Measurements from ENCODE around the gene SNCB. TPM values are rescaled to one million over a fixed set of nuclear protein-coding genes. Genes with fewer than 3 reads are reported as not detected.

SNCB gene
- total and polyA plus RNA-seq, 2 donors (not counting 1 experiment from before 2014, with no cell fraction given), result 0.17 to 0.22 TPM

DNA sequence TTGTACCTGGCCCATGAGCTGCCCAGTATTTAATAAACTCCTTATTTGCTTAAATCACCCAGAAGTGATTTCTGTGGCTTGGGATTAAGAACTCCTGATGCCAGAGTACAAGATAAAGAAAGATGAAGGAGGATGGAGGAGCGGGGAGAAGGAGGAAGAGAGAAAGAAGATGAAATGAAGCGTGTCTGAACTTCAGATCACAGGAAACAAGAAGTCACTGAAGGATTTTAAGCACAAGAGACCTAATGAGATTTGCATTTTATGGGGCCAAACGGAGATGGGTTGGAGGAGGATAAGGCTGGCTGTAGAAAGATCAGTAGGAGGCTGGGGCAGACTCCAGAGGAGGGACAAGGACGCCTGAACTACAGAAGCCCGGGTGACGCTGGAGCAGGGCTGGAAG, 3.3 kb upstream of the SNCB start:
- no peak overlapping the region for H3K9ac ChIP-seq (ENCODE audit: insufficient read depth, low read length)
- no peak overlapping the region for H3K27ac ChIP-seq (ENCODE audit: insufficient read depth, low read length)
- no peak overlapping the region for H2AFZ ChIP-seq (ENCODE audit: low read length)
- no peaks in the 10 kb centered on the region for H4K20me1 ChIP-seq (ENCODE audit: control insufficient read depth, extremely low read depth, insufficient read depth, low read length)
- H3K27me3 ChIP-seq (ENCODE audit: control insufficient read depth, insufficient read depth, low read length), result peaks cover 41% of the 10 kb centered on the region
- H3K4me3 ChIP-seq (replicated peaks in 1 of 4; ENCODE audit: control extremely low read depth in 1 of 4, insufficient read depth in 1 of 4, low read depth in 3 of 4, low read length in 4 of 4), result no peak overlapping the region
- H3K4me2 ChIP-seq (ENCODE audit: extremely low read depth, insufficient read depth, low read length), result no peak overlapping the region
- TF ChIP-seq, protein P1, sequence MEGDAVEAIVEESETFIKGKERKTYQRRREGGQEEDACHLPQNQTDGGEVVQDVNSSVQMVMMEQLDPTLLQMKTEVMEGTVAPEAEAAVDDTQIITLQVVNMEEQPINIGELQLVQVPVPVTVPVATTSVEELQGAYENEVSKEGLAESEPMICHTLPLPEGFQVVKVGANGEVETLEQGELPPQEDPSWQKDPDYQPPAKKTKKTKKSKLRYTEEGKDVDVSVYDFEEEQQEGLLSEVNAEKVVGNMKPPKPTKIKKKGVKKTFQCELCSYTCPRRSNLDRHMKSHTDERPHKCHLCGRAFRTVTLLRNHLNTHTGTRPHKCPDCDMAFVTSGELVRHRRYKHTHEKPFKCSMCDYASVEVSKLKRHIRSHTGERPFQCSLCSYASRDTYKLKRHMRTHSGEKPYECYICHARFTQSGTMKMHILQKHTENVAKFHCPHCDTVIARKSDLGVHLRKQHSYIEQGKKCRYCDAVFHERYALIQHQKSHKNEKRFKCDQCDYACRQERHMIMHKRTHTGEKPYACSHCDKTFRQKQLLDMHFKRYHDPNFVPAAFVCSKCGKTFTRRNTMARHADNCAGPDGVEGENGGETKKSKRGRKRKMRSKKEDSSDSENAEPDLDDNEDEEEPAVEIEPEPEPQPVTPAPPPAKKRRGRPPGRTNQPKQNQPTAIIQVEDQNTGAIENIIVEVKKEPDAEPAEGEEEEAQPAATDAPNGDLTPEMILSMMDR (conservative IDR thresholded peaks at IDR 0.05 in 1 of 2, IDR thresholded peaks at IDR 0.05 in 1 of 2; ENCODE audit: low read depth in 1 of 2, low read length in 2 of 2), result no peak
- TF ChIP-seq EZH2 (IDR thresholded peaks at IDR 0.05; ENCODE audit: low read length, missing control alignments), result no peak
- no peak for DNase-seq (ENCODE audit: low read depth in 2 of 2)
- H3K36me3 ChIP-seq (ENCODE audit: control insufficient read depth, insufficient read depth, low read length), result no peaks in the 10 kb centered on the region
- H3K79me2 ChIP-seq (ENCODE audit: control insufficient read depth, insufficient read depth, low read length), result no peaks in the 10 kb centered on the region
- H3K9me3 ChIP-seq (ENCODE audit: control insufficient read depth, insufficient read depth, low read depth, low read length), result no peaks in the 10 kb centered on the region
- H3K4me1 ChIP-seq (ENCODE audit: control insufficient read depth, extremely low read depth, insufficient read depth, low read length), result peaks cover 3% of the 10 kb centered on the region

DNA sequence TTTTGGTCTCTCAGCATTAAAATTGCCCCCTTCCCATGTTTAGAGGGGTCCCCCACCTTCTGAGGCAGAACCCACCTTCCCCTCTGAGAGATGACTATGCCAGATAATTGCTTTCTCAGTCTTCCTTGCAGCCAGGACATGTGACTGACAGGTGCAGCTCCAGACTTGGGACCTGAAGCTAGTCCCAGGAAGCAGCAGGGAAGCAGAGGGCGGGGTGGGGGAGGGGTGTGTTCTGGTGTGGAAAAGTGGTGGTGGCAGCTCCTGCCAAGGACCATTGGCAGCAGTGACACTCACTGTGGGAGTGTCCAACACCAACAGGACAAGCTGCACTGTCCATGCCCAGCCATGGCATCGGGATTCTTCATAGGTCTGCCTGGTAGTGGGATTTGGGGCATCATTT, 2.4 kb upstream of the SNCB start:
- Histone ChIP-seq H3K79me2 (ENCODE audit: control insufficient read depth, insufficient read depth, low read length) (no peaks in the 10 kb centered on the region), H2AFZ (ENCODE audit: low read length) (no peak overlapping the region), H4K20me1 (ENCODE audit: control insufficient read depth, extremely low read depth, insufficient read depth, low read length) (no peaks in the 10 kb centered on the region), H3K4me3 (replicated peaks in 1 of 4; ENCODE audit: control extremely low read depth in 1 of 4, insufficient read depth in 1 of 4, low read depth in 3 of 4, low read length in 4 of 4) (no peak overlapping the region), H3K4me1 (ENCODE audit: control insufficient read depth, extremely low read depth, insufficient read depth, low read length) (peaks cover 3% of the 10 kb centered on the region), H3K36me3 (ENCODE audit: control insufficient read depth, insufficient read depth, low read length) (no peaks in the 10 kb centered on the region), H3K27me3 (ENCODE audit: control insufficient read depth, insufficient read depth, low read length) (peaks cover 41% of the 10 kb centered on the region), H3K4me2 (ENCODE audit: extremely low read depth, insufficient read depth, low read length) (no peak overlapping the region), H3K27ac (ENCODE audit: insufficient read depth, low read length) (no peak overlapping the region), H3K9ac (ENCODE audit: insufficient read depth, low read length) (no peak overlapping the region), H3K9me3 (ENCODE audit: control insufficient read depth, insufficient read depth, low read depth, low read length) (no peaks in the 10 kb centered on the region)
- no peak for DNase-seq (ENCODE audit: low read depth in 2 of 2)
- TF ChIP-seq EZH2 (IDR thresholded peaks at IDR 0.05; ENCODE audit: low read length, missing control alignments), result no peak
- TF ChIP-seq, protein P1 (conservative IDR thresholded peaks at IDR 0.05 in 1 of 2, IDR thresholded peaks at IDR 0.05 in 1 of 2; ENCODE audit: low read depth in 1 of 2, low read length in 2 of 2), result no peak

DNA sequence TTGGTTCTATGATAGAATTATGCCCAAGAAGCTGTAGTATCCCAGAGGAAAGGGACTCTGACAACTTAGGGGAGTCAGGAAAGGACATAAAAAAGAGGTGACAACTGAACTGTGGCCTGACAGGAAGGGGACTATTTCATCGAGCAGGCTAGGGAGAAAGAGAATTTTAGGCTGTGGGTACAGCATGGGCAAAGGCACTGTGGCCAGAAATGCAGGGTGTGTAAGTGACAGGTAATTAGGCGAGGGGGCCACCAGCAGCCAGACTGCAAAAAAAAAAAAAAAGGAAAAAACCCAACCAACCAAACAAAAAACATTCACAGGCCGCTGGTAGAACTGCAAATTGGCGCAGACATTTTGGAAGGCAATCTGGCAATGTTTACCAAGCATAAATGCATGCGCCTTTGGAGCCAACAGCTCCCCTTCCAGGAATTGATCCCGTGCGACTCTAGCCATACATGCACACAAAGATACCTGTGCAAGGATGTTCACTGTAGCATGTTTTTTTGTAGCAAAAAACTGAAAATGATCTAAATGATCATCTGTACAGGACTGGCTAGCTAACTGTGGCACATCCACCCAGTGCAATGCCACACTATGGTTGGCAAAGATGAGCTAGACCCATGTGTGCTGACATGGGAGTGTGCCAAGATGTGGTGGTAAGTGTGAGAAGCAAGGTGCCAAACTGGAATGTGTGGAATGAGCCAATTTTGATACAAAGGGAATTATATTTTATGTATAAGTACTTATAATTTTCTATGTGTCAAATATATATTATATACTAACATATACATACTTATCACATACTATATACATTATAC, 1.3 kb upstream of the SNCB start:
- Histone ChIP-seq H3K9me3 (ENCODE audit: control insufficient read depth, insufficient read depth, low read depth, low read length) (no peaks in the 10 kb centered on the region), H3K79me2 (ENCODE audit: control insufficient read depth, insufficient read depth, low read length) (no peaks in the 10 kb centered on the region), H2AFZ (ENCODE audit: low read length) (no peak overlapping the region), H4K20me1 (ENCODE audit: control insufficient read depth, extremely low read depth, insufficient read depth, low read length) (no peaks in the 10 kb centered on the region), H3K4me2 (ENCODE audit: extremely low read depth, insufficient read depth, low read length) (no peak overlapping the region), H3K27ac (ENCODE audit: insufficient read depth, low read length) (no peak overlapping the region), H3K4me3 (replicated peaks in 1 of 4; ENCODE audit: control extremely low read depth in 1 of 4, insufficient read depth in 1 of 4, low read depth in 3 of 4, low read length in 4 of 4) (no peak overlapping the region), H3K9ac (ENCODE audit: insufficient read depth, low read length) (no peak overlapping the region), H3K36me3 (ENCODE audit: control insufficient read depth, insufficient read depth, low read length) (no peaks in the 10 kb centered on the region), H3K4me1 (ENCODE audit: control insufficient read depth, extremely low read depth, insufficient read depth, low read length) (peaks cover 3% of the 10 kb centered on the region), H3K27me3 (ENCODE audit: control insufficient read depth, insufficient read depth, low read length) (peaks cover 36% of the 10 kb centered on the region)
- DNase-seq (ENCODE audit: low read depth in 2 of 2), result no peak
- TF ChIP-seq, protein P1 (conservative IDR thresholded peaks at IDR 0.05 in 1 of 2, IDR thresholded peaks at IDR 0.05 in 1 of 2; ENCODE audit: low read depth in 1 of 2, low read length in 2 of 2), result no peak
- TF ChIP-seq EZH2 (IDR thresholded peaks at IDR 0.05; ENCODE audit: low read length, missing control alignments), result no peak
